Right forelimb (tissue), 1 donor: Measurements from ENCODE around the gene FBXO41.

Source experiments
- DNase-seq: peaks from one replicate; pipeline ENCODE4 v3.0.0-alpha.2; 2018

FBXO41 gene

DNA sequence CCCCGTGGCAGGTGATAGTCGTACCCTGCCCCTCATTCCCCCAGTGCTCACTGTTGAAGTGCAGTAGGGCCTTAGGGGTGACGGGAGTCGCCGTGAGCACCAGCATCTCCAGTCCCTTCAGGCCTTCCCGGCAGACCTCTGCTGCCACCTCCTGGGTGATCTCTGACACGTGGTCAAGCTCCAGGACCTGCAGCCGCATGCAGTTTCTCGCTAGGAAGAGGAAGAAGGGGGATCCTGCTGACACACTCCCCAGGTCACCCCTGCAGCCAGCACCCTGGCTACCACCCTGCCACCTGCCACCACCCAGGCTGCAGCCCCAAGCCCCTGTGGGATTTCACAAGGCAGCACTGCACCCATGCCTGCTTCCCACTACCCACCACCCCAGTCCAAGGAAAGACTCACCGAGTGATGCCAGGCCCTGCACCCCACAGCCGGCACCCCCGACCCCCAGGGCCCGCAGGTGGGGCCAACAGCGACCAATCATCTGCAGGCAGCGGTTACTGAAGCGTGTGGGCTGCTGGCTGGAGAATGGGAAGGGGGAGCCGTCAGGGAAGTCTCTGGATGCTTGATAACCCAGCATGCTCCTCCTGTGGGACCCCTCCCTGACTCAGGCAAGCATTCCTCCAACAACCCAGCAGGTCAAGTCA, 23.8 kb downstream of the FBXO41 start:
- no peak for DNase-seq

DNA sequence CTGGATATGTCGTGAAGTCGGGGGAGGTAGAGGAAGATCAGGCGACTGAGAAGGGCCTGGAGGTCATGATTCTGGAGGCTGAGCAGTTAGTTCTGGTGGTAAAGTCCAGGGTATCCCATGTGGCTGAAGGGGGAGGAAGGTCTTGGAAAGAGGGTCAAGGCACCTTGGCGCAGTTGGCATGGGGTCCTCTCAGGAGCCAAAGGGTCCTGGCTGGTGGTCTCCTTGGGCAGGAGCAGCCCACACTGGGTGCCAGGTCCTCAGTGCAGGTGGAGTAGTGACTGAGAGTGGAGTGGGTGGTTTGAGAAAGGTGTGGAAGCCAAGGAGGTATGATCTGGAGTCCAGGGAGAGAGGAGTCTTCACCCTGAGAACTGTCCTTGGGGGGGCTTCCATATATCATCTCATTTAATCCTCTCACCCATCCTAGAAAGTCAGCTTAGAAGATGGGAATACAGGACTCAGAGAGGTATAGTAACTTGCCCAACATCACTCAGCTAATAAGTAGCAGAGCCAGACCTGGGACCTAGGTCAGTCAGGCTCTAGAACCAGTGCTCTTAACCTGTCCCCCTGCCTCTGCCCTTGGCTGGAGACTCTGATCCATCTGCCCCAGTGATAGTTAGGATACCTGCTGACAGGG, 24.5 kb downstream of the FBXO41 start:
- no peak for DNase-seq

DNA sequence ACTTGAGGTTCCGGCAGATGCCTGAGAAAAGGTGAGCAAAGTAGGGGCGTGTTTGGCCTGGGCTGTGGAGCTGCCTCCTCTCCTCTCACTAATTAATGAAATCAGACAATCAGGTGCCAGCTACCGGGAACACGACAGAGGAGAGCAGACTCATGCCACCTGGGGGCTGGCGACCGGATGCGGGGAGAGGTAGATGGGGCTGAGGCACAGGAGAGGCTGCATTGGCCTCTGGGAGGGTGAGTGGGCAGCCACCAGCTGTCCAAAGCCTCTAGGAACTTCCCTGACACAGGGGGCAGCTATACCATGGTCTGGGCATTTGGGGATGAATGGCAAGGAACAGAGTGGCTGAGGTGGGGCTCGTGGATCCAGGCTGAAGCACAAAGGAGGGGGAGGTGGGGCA, 25.0 kb downstream of the FBXO41 start:
- no peak for DNase-seq

DNA sequence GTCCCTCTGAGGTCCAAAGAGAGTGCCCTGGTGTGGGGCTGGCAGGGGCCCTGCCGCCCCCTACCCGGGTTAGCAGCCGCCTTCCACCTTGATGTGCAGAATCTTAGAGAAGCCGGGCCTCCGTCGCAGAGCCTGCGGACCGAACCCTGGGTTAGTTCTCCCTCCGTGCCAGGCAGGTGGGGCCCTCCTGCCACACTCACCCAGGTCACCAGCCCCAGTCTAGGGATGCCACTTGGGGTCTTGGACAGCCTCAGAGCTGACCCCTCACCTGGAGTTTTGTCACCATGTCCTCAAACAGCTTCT, 25.4 kb downstream of the FBXO41 start:
- no peak for DNase-seq

DNA sequence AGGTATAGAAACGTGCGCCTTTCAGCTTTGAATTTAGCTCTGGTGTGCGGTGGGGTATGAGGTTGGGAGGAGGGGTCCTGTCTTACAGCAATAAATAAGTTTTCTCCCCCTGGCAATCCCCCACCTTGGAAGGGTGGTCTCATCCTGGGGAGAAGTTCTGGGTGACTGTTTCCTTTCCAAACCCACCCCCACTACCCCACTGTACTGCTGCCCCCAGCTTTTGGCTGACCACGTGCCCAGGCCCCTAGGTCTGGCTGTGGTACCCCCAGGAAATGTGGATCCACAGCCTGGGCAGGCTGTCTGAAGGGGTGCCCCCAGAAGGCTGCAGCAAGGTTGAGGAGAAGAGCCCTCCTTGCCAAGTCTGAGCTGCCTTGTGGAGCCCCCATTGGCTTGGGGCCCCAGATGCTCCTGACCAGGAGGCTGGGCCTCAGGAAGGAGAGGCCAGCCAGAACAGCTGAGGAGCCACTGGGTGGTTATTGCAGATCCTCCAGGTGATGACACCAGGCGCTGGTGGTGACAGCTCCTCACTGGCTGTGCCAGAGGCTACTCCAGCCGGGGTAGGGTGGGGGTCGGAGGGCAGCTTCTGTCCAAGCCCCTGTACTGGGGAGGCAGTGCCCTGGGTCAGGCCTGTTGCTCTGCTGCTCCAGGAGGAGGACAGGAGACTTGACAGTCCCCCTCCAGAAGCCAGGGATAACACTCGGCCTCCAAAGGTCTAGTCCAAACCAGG, 25.9 kb downstream of the FBXO41 start:
- DNase-seq: no peak

DNA sequence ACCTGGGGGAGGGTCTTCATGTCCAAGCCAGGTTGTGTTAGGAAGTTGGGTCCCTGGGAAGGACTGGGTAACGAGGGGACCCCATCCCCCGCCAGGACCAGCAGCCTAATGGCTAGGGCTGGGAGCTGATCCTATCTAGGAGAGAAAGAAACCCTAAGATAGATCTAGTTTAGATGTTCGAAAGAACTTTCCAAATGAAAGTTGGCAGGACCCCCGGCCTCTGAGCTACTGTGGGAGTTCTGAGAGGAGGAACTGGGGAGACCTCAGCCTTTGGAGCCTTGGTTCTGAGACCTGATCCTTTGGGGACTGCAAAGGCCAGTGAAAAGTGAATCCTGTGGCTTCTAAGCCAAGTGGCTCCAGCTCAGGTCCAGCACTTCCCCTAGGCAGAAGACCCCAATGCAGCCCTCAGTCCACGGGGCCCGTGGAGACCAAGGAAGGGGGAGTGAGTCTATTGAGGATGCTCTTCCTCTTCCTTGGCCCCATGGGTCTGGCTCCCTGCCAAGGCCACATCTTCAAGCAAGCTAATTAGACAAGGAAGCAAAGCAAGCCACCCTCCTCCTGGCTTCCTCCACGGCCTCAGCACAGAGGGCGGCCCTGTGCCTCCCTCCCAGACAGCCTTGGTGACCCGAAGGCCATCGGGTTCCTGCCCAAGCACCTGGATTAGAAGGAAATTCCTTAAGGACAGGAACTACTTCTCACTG, 26.7 kb downstream of the FBXO41 start:
- no peak for DNase-seq

DNA sequence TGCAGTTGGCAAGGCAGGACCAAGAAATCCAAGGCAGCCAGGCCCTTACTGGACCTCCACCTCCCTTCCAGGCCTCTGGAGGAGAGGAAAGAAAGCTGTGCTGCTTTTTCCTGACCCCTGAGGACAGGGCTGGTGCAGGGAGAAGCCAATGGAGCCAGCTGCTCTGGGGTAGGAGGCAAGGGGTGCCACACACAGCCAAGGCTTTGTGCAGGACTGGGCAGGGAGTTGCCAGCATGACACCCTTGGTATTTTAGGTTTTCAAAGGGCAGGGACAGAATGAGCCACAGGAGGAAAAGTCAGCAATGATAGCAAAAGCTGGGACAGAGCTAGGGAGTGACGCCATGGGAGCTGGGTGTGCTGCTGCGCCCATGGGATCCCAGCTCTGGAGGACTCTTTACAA, 27.3 kb downstream of the FBXO41 start:
- no peak for DNase-seq

DNA sequence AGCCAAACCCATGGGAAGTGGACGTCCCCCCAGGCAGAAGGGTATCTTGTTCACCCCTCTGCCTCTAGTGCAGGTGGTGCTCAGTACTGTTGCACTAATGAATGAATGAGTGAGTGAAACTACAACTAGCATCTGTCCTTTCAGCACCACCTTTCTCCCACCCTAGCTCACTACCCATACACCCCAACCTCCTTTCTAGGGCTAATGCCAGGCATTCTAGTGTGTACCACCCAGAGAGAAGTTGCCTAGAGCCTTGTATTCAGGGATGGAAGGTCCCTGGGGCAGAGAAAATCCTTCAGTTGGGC, 27.7 kb downstream of the FBXO41 start:
- DNase-seq: no peak

DNA sequence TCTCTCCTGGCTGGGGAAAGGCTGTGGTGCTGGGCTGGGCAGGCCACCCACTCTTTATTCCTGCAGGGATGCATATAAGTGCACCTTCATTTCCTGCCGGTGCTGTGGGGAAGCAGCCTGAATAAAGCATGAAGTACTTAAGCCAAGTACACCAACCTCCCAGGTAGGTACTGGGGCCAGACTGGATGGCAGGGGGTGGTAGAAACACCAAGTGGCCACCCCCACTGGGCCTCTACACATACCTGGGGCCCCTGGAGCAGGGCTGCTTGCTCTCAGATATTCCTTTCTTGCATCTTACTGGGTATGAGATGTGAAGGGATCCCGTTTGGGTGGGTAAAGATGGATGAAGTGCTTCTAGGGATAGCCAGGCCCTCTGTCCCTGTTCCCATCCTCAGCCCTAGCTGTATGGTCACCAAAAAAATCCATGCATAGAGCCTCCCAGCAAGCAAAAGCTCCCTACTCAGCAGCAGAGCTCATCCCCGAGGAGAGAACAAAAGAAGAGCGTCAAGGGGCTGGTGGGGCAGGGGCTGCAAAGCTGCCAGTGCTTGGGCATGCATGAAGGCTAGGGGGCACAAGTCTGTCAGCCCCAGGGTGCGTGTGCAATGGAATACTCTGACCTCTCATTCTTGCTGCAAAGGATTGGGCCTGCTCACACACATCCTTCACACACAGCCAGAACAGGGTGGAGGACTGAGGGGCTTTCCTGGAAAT, 28.2 kb downstream of the FBXO41 start:
- no peak for DNase-seq

DNA sequence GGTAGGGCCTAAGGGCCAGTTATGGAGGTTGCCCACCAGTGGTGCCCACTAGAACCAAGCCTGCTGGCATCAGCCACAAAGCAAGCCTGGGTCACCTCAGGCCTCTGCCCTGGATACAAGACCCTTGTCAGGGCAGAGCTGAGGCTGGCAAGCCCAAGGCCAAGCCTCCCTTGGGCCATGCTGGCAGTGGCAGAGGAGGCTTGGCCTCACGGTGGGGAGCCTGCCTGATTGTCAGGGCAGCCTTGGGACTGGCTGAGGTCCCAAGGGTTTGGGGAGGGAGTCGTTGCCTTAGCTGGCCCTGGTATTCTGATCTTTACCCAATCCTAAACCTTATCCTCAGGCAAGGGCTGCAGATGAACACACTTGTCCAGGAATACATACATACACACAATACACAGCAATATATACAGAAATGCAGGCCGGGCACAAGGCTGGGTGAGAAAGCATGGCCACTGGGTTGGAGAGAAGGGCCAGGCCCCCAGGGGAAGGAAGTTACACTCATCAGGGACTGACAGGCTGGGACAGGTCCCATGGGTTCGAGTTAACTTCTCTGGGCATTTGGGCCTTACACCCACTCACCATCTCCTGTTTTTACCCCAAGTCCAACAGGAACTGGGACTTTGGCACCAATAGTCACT, 29.2 kb downstream of the FBXO41 start:
- no peak for DNase-seq

DNA sequence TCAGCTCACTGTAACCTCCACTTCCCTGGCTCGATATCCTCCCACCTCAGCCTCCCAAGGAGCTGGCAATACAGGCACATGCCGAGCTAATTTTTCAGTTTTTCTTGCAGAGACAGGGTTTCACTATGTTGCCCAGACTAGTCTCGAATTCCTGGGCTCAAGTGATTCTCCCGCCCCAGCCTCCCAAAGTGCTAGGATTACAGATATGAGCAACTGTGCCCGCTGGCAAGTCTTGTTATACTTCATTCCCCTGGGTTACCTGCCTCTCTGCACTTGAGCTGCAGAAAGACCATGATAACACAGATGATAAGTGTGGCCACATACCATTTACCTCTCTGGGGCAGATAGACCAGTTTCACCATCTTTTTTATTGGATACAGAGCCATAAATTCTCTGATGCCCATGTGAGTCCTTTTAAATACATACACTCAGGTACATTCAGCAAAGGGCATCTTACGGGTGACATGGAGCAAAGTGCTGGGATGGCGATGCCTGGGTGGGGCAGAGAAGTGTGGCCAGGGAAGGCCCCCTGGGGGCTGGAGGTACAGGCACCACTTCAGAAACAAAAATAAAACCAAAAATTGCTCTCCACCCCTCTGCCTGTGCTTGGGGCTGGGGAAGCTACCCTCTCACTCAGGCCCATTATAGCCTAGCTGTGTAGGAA, 29.8 kb downstream of the FBXO41 start:
- no peak for DNase-seq

DNA sequence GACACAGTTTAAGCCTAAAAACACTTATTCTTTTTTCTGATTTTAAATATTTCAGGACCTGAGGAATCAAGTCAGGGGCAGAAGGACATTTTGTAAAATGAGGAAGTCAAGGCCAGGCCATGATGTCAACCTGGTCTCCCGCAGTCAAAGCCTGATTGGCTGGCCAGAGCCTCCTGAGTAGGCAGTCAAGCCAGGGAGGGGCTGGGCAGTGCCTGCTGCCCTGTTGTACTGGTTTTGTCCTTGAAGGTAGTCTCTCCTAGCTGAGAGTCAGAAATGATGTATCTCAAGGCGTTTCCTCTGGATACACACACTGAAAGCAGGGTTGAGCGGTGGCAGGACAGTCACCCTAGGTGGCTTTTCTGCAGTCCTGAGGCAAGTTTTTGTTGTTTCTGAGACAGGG, 30.4 kb downstream of the FBXO41 start:
- DNase-seq: no peak

DNA sequence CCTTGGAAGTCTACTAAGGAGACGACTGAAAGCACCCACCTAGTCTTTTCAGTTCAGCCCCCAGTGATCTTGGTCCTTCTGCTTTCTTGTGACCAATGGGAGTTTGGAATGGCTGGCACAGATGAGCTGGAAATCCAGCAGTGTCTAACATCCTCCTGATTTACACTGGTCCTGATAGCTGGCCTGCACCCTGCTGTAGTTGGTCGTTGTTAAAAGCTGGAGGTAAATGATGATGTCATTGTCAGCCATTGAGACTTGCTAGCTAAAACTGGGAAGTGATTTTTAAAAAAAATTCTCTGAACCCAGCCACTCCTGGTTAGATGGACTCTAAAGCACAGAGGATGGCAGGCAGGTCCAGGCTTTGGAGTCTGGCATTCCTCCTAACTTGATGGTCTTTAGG, 30.9 kb downstream of the FBXO41 start:
- no peak for DNase-seq

DNA sequence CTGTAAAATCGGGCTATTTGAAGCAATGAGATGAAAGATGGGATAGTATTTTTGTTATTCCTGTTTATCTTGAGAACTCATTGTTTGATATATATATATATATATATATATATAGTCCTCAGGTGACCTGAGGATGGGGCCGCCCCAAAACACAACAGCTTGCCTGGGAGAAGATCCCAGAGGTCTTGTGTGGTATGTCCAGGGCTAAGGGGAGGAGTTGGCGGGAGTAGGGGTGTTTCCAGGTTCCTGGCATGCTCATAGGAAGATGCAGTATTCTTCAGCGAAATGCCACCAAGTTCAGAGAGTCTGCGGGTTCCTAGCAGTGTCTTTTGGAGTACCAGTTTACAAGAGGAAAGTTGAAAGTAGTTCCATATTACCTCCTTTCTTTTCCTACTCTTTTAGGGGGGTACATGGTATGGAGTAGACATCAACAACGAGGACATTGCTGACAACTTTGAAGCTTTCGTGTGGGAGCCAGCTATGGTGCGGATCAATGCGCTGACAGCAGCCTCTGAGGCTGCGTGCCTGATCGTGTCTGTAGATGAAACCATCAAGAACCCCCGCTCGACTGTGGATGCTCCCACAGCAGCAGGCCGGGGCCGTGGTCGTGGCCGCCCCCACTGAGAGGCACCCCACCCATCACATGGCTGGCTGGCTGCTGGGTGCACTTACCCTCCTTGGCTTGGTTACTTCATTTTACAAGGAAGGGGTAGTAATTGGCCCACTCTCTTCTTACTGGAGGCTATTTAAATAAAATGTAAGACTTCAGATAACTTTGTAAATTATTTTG, 31.8 kb downstream of the FBXO41 start:
- DNase-seq: no peak

DNA sequence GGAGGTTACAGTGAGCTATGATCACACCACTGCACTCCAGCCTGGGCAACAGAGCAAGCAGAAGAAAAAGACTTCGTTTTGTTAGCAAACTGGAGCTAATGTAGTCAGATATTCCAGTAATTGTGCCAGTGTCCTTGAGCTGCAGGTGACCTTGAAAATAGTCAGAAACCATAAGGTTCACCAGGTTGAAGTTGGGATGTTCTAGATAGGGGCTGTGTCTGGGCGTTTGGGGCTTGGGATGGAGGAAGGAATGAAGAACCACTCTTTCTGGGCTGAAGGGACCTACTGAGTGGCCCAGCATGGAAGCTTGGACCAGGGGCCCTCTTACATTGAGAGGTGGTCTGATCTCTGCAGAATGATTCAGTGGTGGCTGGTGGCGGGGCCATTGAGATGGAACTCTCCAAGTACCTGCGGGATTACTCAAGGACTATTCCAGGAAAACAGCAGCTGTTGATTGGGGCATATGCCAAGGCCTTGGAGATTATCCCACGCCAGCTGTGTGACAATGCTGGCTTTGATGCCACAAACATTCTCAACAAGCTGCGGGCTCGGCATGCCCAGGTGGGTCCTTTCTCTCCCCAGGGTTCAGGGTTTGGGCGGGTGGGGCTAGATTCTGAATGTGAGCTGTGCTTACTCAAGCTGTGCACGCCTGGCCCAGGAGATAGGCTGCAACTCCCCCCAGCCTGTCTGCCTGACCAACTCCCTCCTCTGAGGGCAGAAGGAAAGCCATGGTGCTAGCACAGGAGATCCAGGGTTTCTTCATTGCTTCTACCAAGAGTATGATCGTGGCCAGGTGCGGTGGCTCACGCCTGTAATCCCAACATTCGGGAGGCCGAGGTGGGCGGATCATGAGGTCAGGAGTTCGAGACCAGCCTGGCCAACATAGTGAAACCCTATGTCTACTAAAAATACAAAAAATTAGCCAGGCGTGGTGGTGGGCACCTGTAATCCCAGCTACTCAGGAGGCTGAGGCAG, 33.1 kb downstream of the FBXO41 start:
- DNase-seq: no peak

DNA sequence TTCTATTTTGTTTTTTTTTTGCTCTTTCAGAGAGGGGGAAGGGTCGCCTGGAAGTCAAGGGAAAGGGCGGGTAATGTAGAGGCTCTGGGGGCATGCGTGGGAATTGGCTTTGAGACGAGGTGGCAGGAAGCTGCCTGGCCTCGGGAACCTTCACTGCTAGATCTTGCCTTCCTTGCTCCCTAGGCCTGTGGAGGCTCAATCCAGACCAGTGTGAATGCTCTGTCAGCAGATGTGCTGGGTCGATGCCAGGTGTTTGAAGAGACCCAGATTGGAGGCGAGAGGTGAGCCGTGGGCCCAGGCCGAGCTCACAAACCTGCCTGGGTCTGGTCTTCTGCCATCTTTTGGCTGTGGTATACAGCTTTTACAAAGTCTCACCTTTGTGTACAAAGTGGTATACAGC, 34.6 kb downstream of the FBXO41 start:
- DNase-seq: no peak

DNA sequence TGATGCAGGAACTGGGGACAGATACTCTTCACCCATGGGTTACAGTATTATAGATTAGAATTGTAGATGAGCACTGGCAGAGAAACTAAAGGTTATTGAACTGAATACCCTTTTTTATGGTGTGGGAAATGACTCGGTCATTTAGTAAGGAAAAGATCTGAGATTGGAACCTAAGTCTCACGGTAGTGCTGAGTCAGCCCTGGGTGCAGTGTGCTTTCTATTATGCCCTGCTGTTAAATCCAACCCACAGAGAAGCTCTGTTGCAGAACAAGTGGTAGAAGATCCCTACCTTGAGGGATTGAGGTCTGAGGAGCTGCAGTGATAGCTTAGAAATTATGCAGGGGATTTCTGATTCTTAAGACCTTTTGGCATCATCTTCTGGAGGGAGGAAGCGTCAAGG, 37.4 kb downstream of the FBXO41 start:
- no peak for DNase-seq

DNA sequence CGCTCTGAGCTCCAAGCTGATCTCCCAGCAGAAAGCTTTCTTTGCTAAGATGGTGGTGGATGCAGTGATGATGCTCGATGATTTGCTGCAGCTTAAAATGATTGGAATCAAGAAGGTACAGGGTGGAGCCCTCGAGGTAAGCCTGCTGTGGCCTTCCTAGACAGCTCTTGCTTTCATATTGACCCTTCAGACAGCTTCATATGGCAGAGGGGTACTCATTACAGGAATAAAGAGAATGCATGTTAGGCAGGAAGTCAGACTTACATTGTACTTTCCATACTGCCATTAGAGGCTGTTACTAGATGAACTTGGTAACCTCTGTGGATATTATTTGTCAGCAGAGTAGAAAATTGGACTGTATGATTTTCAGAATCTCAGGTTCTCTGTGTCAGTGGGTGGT, 39.7 kb downstream of the FBXO41 start:
- DNase-seq: no peak

DNA sequence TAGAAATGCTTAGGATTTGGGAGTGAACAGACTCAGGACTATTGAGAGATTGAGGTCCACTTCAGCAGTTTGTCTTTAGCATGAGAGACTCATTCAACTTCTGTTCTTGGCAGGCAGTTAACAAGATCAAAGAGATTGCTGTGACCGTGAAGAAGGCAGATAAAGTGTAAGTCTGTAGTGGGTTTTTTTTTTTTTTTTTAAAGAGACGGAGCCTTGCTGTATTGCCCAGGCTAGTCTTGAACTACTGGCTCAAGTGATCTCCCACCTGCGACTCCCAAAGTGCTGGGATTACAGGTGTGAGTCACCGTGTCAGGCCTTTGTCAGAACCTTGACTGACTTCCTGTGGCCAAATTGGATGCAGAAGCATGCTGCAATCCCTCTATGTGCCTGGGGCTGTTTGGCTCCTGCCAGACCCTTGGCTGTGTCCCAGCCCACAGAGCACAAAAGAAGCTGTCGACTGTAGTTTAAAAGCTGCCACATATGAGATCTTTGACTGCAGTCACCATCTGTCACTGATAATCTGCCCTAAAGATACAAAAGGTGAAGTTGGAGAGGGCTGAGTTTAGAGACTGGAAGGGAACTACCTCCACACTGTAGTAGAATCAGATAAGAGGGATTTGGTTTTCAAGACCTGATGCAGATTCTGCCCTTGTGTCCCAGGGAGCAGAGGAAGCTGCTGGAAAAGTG, 40.3 kb downstream of the FBXO41 start:
- no peak for DNase-seq

DNA sequence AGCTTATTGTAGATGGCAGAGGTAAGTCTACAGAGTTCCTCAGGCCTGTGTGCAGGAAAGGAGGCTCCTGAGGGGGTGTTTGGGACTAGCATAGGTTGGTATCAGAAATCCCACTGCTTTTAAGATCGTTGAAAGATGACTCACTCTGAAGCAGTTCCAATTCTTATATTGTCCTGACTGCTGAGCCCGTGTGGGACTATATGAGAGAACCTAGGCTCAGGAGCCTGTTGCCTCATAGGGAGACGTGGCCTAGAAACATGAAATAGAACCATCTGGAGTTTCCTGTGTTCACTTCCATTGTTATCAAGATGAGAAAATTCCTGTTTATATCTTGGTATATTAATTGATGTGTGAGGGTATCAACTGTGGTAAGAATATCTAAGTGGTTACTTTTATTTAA, 44.5 kb downstream of the FBXO41 start:
- no peak for DNase-seq
